GM12865 (cell line): Measurements from ENCODE around the gene AKAP13.

ENCODE experiments used
- DNase-seq: peaks from one replicate; pipeline ENCODE4 v3.0.0; 2010; ENCODE audit warnings: low read depth
- H3K4me3 ChIP-seq: 2 replicates; pipeline ENCODE4 v1.5.1; 2011; ENCODE audit warnings: mild to moderate bottlenecking, low read depth, low read length, control low read depth
- TF ChIP-seq, protein P1 (sequence below): IDR thresholded peaks from 2 replicates; pipeline ENCODE4 v1.5.1; 2011; ENCODE audit warnings: low read length, control low read depth, low read depth, inconsistent platforms; ENCODE audit not compliant: insufficient read depth; ENCODE audit errors: missing control alignments

Gene AKAP13

DNA sequence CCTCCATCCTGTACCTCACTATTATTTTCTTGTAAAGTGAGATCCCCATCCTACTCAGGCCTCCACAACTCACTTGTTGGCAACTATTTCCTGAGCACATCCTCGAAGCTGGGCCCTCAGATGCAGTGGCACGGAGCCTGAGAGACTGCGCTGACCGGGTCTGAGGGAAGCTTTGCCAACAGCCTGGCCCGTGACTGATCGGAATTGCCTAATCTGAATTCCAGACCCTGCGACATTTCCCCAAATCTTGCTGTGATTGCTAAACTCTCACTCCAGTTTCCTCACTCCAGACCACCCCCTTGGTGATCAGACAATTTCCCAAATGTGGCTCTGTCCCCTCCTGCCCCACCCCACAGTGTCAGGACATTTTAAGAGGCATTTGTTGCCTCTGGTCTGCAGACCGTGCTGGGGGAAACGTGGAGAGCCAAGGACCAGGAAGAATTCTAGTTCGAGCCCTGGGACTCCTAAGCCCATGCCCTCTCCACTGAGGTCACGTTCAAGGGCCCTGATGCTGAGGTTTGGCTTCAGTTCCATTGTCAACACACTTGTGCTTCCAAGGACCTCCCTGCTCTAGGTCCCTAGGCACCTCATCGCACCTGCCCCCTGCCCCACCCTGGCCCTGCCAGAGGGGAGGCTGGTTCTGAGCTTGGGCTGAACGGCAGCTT lies 391.5 kb downstream of the AKAP13 start:
- no peak overlapping the region for H3K4me3 ChIP-seq
- TF ChIP-seq, protein P1, sequence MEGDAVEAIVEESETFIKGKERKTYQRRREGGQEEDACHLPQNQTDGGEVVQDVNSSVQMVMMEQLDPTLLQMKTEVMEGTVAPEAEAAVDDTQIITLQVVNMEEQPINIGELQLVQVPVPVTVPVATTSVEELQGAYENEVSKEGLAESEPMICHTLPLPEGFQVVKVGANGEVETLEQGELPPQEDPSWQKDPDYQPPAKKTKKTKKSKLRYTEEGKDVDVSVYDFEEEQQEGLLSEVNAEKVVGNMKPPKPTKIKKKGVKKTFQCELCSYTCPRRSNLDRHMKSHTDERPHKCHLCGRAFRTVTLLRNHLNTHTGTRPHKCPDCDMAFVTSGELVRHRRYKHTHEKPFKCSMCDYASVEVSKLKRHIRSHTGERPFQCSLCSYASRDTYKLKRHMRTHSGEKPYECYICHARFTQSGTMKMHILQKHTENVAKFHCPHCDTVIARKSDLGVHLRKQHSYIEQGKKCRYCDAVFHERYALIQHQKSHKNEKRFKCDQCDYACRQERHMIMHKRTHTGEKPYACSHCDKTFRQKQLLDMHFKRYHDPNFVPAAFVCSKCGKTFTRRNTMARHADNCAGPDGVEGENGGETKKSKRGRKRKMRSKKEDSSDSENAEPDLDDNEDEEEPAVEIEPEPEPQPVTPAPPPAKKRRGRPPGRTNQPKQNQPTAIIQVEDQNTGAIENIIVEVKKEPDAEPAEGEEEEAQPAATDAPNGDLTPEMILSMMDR, result no peak
- DNase-seq, result no peak

DNA sequence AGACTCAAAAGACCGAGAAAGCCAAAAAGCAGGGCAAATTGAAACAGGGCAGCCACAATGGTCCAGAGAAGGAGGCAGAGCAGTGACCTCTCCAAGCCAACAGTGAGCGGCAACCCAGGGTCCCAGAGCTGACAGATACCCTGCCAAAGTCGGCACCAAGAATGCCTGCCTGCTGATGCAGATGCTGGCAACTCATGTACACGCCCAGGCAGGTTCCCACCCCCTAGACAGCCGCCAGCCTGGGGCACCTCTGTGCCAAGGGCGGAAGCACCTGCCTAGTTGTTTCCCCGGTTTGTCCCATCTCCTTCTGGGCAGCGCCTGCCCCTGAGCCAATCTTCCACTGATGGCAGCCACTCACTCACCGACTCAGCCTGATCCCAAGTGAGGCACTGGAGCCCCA lies 392.3 kb downstream of the AKAP13 start:
- TF ChIP-seq, protein P1, result no peak
- no peak for DNase-seq
- H3K4me3 ChIP-seq, result no peak overlapping the region

DNA sequence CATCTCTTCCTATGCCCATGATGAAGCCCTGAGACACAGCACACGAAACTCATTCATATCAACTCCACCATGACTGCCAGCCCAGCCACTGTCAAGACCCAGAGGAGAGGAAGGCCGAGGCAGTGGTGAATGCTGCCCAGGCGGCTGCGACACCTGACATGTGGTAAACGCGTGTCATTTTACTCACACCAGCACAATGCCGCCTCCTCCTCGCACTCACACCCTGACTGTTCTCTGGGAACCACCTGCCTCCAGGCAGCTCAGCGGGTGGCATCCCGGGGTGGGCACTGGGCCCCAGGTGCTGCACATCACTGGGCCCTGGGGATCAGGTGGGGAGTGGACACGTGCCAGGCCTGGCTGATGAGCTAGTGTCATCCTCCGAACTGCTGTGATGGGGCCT lies 392.8 kb downstream of the AKAP13 start:
- TF ChIP-seq, protein P1, result no peak
- DNase-seq, result no peak
- H3K4me3 ChIP-seq, result no peak overlapping the region

DNA sequence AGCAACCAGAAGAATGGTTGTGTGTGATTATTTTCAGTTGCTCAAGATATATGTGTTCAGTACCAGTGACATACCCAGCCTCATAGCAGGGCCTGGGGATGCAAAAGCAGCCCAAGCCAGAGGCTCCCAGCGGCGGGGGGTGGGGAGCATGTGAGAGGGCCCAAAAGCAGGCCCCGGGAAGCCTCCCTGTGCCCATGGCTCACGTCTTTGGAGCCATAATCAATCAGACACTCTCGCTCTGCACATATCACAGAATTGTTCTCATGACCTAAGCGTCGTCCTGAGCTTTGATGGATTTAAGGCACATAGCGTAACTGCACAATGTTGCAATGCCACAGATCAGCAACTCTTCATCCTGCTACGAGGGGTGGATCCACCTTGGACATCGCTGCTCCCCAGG lies 393.6 kb downstream of the AKAP13 start:
- H3K4me3 ChIP-seq, result no peak overlapping the region
- DNase-seq, result no peak
- TF ChIP-seq, protein P1, result no peak

DNA sequence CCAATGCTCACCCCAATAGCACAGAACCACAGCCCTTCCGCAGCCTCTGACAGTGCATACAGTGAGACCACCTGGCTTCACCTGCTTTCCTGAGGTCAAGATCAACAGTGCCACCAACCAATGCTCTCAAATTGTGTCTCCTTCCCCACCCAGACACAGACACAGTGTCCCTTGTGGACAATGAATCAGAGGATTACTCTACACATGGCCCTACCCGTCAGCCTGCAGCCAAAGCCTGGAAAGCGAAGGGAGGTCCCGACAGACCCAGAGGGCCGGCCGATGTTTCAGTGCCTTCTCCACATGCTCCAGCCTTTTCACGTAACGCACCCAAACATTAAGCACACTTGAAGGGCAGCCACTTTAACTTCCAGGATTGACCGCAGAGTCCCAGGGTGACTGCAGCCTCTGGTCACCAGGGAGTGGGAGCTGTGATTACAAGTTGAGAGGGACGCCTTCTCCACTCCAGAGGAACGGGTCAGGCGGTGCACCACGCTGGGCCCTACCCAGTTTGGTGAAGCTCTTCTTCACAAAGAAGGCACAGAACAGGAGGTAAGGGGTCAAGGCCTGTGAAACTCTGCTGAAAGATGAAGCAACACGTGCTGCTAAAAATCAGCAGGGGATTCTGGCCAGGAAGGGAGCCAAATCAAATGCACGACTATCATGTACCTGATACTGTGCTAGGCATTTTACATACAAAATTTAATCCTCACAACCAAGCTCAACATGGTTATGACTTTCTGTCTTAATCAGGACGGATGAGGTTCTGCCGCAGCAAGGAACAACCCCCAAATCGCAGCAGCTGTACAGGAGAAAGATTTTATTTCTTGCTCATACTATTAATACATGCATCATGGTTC lies 397.1 kb downstream of the AKAP13 start:
- DNase-seq, result no peak
- TF ChIP-seq, protein P1, result no peak
- no peak overlapping the region for H3K4me3 ChIP-seq

DNA sequence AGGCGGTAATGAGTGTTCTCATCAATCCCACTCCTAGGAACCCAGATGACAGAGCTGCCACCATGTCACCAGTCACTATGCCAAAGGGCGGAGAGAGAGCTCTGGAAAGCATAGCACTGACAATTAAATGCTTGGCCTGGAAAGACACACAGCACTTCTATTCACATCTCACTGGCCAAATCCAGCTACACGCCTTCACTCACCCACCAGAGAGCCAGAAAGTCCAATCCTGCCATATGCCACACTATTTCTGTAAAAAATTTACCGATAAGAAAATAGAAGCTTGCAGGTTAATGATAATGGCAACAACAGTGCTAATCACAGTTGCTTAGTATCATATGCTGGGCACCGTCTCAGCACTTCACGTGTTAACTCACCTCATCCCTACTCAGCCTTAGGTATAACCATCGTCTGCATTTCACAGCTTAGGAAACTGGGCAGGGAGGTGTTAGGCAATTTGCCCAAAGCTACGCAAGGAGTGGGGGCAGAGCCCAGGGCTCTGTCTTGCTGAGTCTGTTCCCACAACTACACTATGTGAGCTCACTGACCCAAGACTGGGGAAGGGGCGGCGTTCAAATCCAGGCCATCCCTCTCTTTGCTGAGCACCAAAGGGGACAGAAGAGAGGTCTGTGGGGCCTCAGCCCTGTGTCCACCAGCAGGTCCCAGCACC lies 397.8 kb downstream of the AKAP13 start:
- TF ChIP-seq, protein P1, result no peak
- no peak for DNase-seq
- no peak overlapping the region for H3K4me3 ChIP-seq
